Measurements from ENCODE around the gene CTXN1.

GRCh38 chr19:7959211-7959610 is 33.3 kb upstream of the CTXN1 start:
- TF ChIP-seq CTCF (conservative IDR thresholded peaks at IDR 0.05; ENCODE audit: low read depth, low read length) = no peak
- no peak for TF ChIP-seq RAD21 (IDR thresholded peaks at IDR 0.05; ENCODE audit: low read length)
- no peak for TF ChIP-seq CEBPB (IDR thresholded peaks at IDR 0.05; ENCODE audit: low read depth, low read length)
- no peak for TF ChIP-seq MAZ (IDR thresholded peaks at IDR 0.05; ENCODE audit: borderline replicate concordance, low read depth, low read length)
- TF ChIP-seq POLR2A (IDR thresholded peaks at IDR 0.05; ENCODE audit: low read depth, low read length) = no peak
- no peak for TF ChIP-seq MXI1 (IDR thresholded peaks at IDR 0.05; ENCODE audit: borderline replicate concordance, low read depth, low read length)
- TF ChIP-seq RCOR1 (IDR thresholded peaks at IDR 0.05; ENCODE audit: insufficient replicate concordance, low read length) = no peak
- TF ChIP-seq, protein P1, sequence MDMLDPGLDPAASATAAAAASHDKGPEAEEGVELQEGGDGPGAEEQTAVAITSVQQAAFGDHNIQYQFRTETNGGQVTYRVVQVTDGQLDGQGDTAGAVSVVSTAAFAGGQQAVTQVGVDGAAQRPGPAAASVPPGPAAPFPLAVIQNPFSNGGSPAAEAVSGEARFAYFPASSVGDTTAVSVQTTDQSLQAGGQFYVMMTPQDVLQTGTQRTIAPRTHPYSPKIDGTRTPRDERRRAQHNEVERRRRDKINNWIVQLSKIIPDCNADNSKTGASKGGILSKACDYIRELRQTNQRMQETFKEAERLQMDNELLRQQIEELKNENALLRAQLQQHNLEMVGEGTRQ (IDR thresholded peaks at IDR 0.05; ENCODE audit: low read depth, low read length) = no peak
- TF ChIP-seq CHD1 (IDR thresholded peaks at IDR 0.05; ENCODE audit: low read depth, low read length) = no peak
- no peak for TF ChIP-seq RFX5 (IDR thresholded peaks at IDR 0.05; ENCODE audit: low read depth, low read length)
- no peak for TF ChIP-seq MAFK (IDR thresholded peaks at IDR 0.05; ENCODE audit: low read depth, low read length)
- no peak for TF ChIP-seq NFE2L2 (IDR thresholded peaks at IDR 0.05; ENCODE audit: low read depth, low read length)
- no peak for TF ChIP-seq BHLHE40 (IDR thresholded peaks at IDR 0.05; ENCODE audit: low read depth, low read length)

Data from IMR-90 (cell line).